HEK293 (cell line): Measurements from ENCODE around the gene GPATCH4.

ENCODE experiments used
- GLI4 ChIP-seq: fragments of 450-650 bp; formaldehyde crosslinking; IDR thresholded peaks from 2 replicates; pipeline ENCODE4 v1.5.1; 2016; ENCODE audit warnings: missing biosample characterization, missing genetic modification characterization
- ZBTB21 ChIP-seq: fragments of 450-650 bp; formaldehyde crosslinking; IDR thresholded peaks from 2 replicates; pipeline ENCODE4 v1.5.1; 2017; ENCODE audit warnings: missing biosample characterization, missing genetic modification characterization
- ZNF274 ChIP-seq, 2 experiments: fragments of 200-500 bp in 1 of 2; fragments of 450-650 bp in 1 of 2; sonication (Bioruptor generic) in 1 of 2; formaldehyde crosslinking in 1 of 2; IDR thresholded peaks; 2 replicates each; pipeline versions ENCODE4 v1.5.1 to v1.6.1; 2014 to 2016; ENCODE audit warnings: borderline replicate concordance in 1 of 2, inconsistent platforms in 1 of 2, low read length in 1 of 2, missing biosample characterization in 1 of 2, missing genetic modification characterization in 1 of 2
- ZNF530 ChIP-seq: fragments of 450-650 bp; formaldehyde crosslinking; IDR thresholded peaks from 2 replicates; pipeline ENCODE4 v1.5.1; 2016; ENCODE audit warnings: low read depth, missing biosample characterization, missing genetic modification characterization
- ZNF830 ChIP-seq: fragments of 450-650 bp; IDR thresholded peaks from 2 replicates; pipeline ENCODE4 v1.5.0; 2018; ENCODE audit warnings: missing biosample characterization, missing genetic modification characterization, low read depth, mild to moderate bottlenecking, moderate library complexity
- ZXDB ChIP-seq: fragments of 450-650 bp; formaldehyde crosslinking; IDR thresholded peaks from 2 replicates; pipeline ENCODE4 v1.5.1; 2016; ENCODE audit warnings: missing biosample characterization, missing genetic modification characterization
- TF ChIP-seq, protein P1 (sequence below): fragments of 450-650 bp; formaldehyde crosslinking; IDR thresholded peaks from 2 replicates; pipeline ENCODE4 v1.5.1; 2016; ENCODE audit warnings: missing biosample characterization, missing genetic modification characterization

DNA sequence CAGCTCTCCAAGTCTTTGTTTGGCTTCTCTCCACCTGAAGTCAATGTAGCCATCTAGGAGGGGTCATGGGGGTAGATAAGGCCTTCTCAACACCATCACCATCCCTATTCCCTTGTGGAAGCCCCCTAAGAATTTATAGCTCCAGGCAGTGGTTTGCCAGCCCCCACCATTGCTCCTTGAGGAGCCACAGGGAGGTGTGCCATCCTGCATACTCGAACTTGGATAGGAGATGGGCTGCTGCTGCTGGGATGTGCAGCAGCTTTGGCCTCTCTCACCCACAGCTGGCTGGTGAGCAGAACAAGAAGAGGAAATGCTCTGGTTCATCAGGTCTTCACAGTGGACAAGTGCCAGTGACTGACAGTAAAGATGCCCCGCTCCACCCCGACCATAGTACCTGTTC is 4.9 kb downstream of the GPATCH4 start:
- TF ChIP-seq, protein P1, sequence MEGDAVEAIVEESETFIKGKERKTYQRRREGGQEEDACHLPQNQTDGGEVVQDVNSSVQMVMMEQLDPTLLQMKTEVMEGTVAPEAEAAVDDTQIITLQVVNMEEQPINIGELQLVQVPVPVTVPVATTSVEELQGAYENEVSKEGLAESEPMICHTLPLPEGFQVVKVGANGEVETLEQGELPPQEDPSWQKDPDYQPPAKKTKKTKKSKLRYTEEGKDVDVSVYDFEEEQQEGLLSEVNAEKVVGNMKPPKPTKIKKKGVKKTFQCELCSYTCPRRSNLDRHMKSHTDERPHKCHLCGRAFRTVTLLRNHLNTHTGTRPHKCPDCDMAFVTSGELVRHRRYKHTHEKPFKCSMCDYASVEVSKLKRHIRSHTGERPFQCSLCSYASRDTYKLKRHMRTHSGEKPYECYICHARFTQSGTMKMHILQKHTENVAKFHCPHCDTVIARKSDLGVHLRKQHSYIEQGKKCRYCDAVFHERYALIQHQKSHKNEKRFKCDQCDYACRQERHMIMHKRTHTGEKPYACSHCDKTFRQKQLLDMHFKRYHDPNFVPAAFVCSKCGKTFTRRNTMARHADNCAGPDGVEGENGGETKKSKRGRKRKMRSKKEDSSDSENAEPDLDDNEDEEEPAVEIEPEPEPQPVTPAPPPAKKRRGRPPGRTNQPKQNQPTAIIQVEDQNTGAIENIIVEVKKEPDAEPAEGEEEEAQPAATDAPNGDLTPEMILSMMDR: no peak
- TF ChIP-seq ZBTB21 (tag by site-specific recombination) (no peak), ZNF830 (tag by site-specific recombination) (no peak), ZXDB (tag by site-specific recombination) (no peak), ZNF530 (no peak), GLI4 (no peak), ZNF274 (IDR thresholded peaks at IDR 0.05; ENCODE audit: low read length) (no peak), ZNF274 (tag by site-specific recombination; IDR thresholded peaks at IDR 0.05; ENCODE audit: borderline replicate concordance) (no peak)
